HG03025 (cell line): ENCODE measurements around the gene TNFAIP6.

Source experiments
- ATAC-seq: cut with Tn5 transposase; IDR thresholded peaks from one replicate; pipeline ENCODE4 v1.9.1; 2021; ENCODE audit warnings: mild to moderate bottlenecking, moderate library complexity; ENCODE audit not compliant: unreplicated experiment, low FRiP score

The TNFAIP6 gene

GRCh38 chr2:151359768-151360461 is 2.5 kb downstream of the TNFAIP6 start:
- no peak for ATAC-seq

- ATAC-seq, result no peak
Measured at GRCh38 chr2:151361674-151362370, 4.4 kb downstream of the TNFAIP6 start.

- peak; percentile 90 for ATAC-seq
Measured at GRCh38 chr2:151363709-151364108, 6.3 kb downstream of the TNFAIP6 start.

- ATAC-seq, result no peak
Measured at GRCh38 chr2:151367571-151367970, 10.2 kb downstream of the TNFAIP6 start.

- ATAC-seq, result peak; percentile 71
Measured at GRCh38 chr2:151374436-151374835, 17.0 kb downstream of the TNFAIP6 start.

GRCh38 chr2:151379169-151379568 is 21.8 kb downstream of the TNFAIP6 start:
- no peak for ATAC-seq

- ATAC-seq, result no peak
Measured at GRCh38 chr2:151380580-151381235, 23.3 kb downstream of the TNFAIP6 start.

GRCh38 chr2:151381266-151381665 is 23.9 kb downstream of the TNFAIP6 start:
- ATAC-seq, result no peak

GRCh38 chr2:151388011-151388410 is 30.6 kb downstream of the TNFAIP6 start:
- ATAC-seq, result no peak

GRCh38 chr2:151391436-151391835 is 34.0 kb downstream of the TNFAIP6 start:
- no peak for ATAC-seq

GRCh38 chr2:151394509-151394908 is 37.1 kb downstream of the TNFAIP6 start:
- ATAC-seq, result no peak

GRCh38 chr2:151395509-151396374 is 38.4 kb downstream of the TNFAIP6 start:
- no peak for ATAC-seq

GRCh38 chr2:151399981-151400380 is 42.6 kb downstream of the TNFAIP6 start:
- ATAC-seq, result no peak

- ATAC-seq, result no peak
Measured at GRCh38 chr2:151401149-151401548, 43.8 kb downstream of the TNFAIP6 start.

- no peak for ATAC-seq
Measured at GRCh38 chr2:151403914-151404313, 46.5 kb downstream of the TNFAIP6 start.

GRCh38 chr2:151405376-151405775 is 48.0 kb downstream of the TNFAIP6 start:
- no peak for ATAC-seq

- ATAC-seq, result no peak
Measured at GRCh38 chr2:151407281-151407680, 49.9 kb downstream of the TNFAIP6 start.

- no peak for ATAC-seq
Measured at GRCh38 chr2:151408788-151409600, 51.6 kb downstream of the TNFAIP6 start.

GRCh38 chr2:151409601-151410484 is 52.5 kb downstream of the TNFAIP6 start, which contains the start of gene RIF1:
Gene RIF1 (plus strand): TSS chr2:151409902. CDS start chr2:151410424, 522 bp downstream.
- ATAC-seq, result peak; percentile 96
